HG03575 (cell line): Measurements from ENCODE around the gene TYROBP.
"Not testable (repeated sequence)": the region's sequence is repeated elsewhere in the genome, so short reads cannot be mapped to it uniquely, and the experiment has no call there.

Experiments
- ATAC-seq: cut with Tn5 transposase; IDR thresholded peaks from one replicate; pipeline ENCODE4 v1.9.1; 2021; ENCODE audit not compliant: unreplicated experiment, insufficient number of reproducible peaks, low FRiP score; ENCODE audit errors: extremely low read depth

TYROBP gene

DNA sequence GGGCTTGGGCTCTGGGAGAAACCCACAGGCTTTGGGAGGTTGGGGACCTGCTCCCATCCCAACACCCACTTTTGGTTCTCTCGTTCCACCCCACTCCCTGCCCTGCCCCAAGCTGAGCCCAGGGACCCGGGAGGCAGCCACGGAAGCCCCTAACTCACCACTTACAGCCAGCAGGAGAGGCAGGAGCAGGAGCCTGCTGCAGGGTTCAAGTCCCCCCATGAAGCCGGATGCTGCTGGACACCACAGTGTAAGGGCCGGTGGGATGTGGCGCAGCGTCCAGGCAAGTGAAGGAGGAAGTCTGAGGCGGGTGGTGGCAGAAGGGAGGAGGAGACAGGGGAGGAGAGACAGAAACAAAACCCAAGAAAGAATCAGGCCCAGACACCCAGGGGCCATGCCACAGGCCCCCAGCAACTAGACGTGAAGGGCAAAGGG lies at the start of gene TYROBP:
Gene TYROBP, minus strand, starts transcription at position 286 of the 432 bp plus-strand sequence. Its CDS starts 67 bp downstream, at position 219.
- no peak for ATAC-seq

- not testable (repeated sequence) for ATAC-seq
Measured at GRCh38 chr19:35957411-35957810, 49.3 kb upstream of the TYROBP start.

DNA sequence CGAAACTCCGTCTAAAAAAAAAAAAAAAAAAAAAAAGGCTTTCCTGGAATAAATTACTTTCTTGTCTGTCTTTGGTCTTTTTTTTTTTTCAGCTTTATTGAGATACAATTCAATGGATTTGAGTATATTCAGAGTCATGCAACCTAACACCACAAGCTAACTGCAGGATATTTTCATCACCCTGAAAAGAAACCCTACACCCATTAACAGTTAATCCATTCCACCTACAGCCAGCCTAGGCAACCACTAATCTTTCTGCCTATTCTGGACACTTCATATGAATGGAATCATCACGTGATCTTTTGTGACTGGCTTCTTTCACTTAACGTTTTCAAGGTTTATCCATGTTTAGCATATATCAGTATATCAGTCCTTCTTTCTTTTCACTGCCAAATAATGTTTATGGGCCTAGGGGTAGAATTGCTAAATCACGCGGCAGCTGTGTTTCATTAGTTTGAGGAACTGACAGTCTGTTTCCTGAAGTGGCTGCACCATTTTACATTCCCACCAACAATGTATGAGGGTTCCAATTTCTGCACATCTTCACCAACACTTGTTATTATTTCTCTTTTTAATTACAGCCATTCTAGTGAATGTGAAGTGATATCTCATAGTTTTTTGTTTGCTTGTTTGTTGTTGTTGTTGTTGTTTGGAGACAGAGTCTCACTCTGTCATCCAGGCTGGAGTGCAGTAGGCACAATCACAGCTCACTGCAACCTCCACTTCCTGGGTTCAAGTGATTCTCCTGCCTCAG lies 48.0 kb upstream of the TYROBP start:
- no peak for ATAC-seq

DNA sequence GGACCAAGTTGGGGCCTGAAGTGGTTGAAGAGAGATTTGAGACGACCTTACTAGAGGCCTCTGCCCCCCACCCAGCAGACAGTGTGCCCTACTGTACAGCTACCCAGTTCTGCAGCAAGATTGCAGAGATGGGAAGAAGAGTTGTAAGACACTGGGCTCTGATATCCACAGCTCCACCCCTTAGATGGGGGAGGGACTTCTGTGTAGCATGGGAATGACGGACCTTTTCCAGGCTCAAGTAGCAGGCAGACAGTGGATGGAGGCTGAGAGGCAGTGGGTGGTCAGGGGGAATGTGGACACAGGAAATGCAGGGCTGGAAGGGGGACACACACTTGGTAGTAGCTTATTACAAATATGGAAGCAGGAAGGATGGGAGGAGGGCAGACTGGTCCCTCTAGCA lies 41.0 kb upstream of the TYROBP start:
- no peak for ATAC-seq

DNA sequence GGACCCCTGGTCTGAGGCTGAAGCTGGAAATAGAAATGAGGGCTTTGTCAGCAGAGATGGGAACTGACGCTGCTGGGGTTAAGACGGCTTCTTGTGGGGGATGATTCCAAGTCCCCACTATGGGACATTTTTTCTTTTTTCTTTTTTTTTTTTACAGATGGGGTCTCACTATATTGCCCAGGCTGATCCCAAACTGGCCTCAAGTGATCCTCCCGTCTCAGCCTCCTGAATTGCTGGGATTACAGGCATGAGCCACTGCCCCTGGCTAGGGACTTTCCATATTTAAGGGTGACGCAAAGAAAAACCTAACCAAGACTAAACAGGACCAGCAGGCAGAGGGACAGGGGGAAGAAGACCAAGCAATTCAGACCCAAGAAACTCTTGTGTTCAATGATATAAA lies 38.1 kb upstream of the TYROBP start:
- ATAC-seq = no peak

- ATAC-seq = no peak
Measured at GRCh38 chr19:35945121-35945790, 37.2 kb upstream of the TYROBP start.

- no peak for ATAC-seq
Measured at GRCh38 chr19:35944556-35944955, 36.5 kb upstream of the TYROBP start.

DNA sequence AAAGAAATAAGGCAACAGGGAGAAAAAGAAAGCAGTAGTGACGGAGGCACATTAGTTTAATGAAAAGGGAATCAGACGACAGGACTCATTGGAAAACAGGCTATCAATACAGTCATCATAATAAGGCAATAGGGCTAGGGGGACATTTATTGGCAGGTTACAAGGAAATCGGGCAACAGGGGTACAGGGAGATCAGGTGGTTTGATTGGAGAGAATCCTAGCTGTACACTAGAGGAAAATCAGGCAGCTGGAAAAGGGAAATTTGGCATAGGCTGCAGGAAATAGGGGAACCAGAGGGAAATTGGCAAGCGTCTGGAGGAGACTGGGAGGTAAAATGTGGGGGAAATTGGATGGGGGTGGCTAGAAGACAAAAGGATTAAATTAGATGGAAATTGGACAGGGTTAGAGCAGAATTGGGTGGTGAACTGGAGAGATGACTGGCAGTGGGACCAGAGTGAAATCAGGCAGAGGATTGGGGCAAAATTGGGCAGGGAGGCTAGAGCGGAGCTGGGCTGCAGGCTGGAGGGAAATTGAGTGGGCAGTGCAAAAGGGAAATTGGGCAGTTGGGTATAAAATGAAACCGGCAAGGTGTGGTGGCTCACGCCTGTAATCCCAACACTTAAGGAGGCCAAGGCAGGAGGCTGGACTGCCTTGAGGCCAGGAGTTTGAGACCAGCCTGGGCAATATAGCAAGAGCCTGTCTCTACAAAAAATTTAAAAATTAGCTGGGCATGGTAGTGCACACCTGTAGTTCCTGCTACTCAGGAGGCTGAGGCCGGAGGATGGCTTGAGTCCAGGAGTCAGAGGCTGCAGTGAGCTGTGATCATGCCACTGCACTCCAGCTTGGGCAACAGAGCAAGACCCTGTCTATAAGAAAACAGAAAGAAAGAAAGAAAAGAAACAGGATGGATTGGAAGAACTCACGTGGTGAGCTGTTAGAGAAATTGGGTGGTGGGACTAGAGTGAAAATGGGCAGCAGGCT lies 35.5 kb upstream of the TYROBP start:
- ATAC-seq = no peak

DNA sequence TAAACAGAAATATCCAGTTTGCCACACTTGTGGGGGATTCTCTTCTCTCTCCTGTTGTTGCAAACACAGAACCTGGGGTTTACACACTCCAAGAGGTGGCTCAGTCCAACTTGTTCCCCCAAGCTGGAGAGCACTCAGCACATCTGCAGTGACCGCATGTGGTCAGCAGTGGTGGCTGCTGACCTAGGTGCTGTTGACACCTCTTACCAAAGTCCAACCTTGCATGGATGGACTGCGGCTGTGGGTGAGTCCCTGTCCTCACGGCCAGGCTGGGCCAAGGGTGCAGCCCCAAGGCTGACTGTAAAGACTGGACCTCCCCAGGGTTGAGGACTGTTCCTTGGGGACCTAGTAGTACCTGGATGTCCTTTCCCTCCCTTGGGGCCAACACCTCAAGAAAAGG lies 34.1 kb upstream of the TYROBP start:
- ATAC-seq = no peak

GRCh38 chr19:35940839-35941238 lies 32.7 kb upstream of the TYROBP start:
- ATAC-seq = no peak

GRCh38 chr19:35940078-35940775 lies 32.1 kb upstream of the TYROBP start:
- no peak for ATAC-seq

- no peak for ATAC-seq
Measured at GRCh38 chr19:35939307-35940077, 31.4 kb upstream of the TYROBP start.

DNA sequence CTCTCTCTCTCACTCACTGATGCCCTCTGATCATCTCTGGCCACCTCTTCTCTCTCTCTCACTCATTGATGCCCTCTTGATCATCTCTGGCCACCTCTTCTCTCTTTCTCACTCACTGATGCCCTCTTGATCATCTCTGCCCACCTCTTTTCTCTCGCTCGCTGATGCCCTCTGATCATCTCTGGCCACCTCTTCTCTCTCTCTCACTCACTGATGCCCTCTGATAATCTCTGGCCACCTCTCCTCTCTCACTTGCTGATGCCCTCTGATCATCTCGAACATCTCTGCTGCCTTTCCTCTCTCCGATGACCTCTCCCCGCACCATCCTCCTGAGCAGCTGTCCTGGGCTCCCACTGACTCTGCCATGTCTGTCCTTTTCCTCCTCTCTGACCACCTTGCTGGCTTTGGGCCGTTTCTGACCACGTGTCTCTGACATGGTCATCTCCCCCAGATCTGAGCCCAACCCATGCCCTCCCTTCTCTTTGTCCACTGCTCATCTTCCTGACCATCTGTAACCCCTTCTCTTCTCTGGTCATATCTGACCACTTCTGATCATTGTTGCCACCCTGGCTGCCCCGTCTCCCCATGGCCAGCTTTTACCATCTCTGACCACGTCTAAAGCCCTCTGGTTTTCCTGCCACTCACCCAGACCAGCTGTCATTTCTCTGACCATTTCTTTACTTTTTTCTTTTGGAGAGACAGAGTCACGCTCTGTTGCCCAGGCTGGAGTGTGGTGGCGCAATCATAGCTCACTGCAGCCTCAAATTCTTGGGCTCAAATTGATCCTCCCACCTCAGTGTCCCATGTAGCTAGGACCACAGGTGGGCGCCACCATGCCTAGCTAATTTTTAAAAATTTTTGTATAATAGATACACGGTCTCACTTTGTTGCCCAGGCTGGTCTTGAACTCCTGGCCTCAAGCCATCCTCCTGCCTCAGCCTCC lies 30.5 kb upstream of the TYROBP start:
- ATAC-seq = no peak

GRCh38 chr19:35937345-35938281 lies 29.5 kb upstream of the TYROBP start:
- no peak for ATAC-seq

DNA sequence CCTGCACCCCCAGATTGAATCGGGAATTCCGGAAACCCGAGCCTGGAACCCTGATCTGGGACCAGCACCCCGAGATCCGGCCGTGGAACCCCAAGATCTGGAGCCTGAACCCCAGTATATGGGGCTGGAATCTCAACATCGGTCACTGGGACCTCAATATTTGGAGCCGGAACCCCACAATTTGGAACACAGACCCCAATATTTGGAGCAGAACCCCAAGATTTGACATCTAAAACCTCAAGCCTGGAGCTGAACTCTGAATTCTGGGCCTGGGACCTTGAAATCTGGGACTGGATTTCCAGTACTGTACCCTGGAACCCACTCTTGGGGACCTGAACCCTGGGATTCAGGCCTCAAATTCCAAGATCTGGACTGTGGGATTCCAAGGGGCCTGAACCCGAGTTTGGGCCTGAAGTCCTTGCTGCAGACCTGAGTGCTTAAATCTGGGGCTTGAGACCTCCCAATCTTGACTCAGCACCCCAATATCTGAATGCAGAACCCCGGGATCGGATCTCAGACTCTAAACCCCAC lies 28.7 kb upstream of the TYROBP start:
- no peak for ATAC-seq
